GM23338 (cell line): ENCODE data around the gene TINCR. TPM values are rescaled to one million over a fixed set of nuclear protein-coding genes. Genes with fewer than 3 reads are reported as not detected.
"Not testable (repeated sequence)": the region's sequence is repeated elsewhere in the genome, so short reads cannot be mapped to it uniquely, and the experiment has no call there.

Source experiments
- ATAC-seq: fragments of 200-7000 bp; cut with Tn5 transposase; 3 replicates; pipeline ENCODE4 v1.9.1; 2020
- DNase-seq: peaks from one replicate; pipeline ENCODE4 v3.0.0-alpha.2; 2015; ENCODE audit warnings: low spot score
- H2AFZ ChIP-seq: fragments of 200-600 bp; sonication (generic); 2 replicates; pipeline ENCODE4 v1.8.0; 2016; ENCODE audit warnings: antibody characterized with exemption, mild to moderate bottlenecking, moderate library complexity
- H3F3A ChIP-seq: fragments of 200-600 bp; sonication (generic); replicated peaks from 2 replicates; pipeline ENCODE4 v1.8.0; 2017; ENCODE audit warnings: antibody characterized with exemption, mixed run types, low read depth
- H3K27ac ChIP-seq: fragments of 200-600 bp; sonication (generic); 2 replicates; pipeline ENCODE4 v1.6.1; 2016; ENCODE audit warnings: low read depth
- H3K27me3 ChIP-seq: fragments of 200-600 bp; sonication (generic); 2 replicates; pipeline ENCODE4 v1.8.0; 2016; ENCODE audit warnings: mild to moderate bottlenecking, mixed run types, moderate library complexity; ENCODE audit not compliant: insufficient read depth
- H3K36me3 ChIP-seq: fragments of 200-600 bp; sonication (generic); 2 replicates; pipeline ENCODE4 v1.8.0; 2016; ENCODE audit warnings: mild to moderate bottlenecking; ENCODE audit not compliant: insufficient read depth
- H3K4me1 ChIP-seq: fragments of 200-600 bp; sonication (generic); 2 replicates; pipeline ENCODE4 v1.8.0; 2016; ENCODE audit warnings: mild to moderate bottlenecking, moderate library complexity; ENCODE audit not compliant: insufficient read depth
- H3K4me2 ChIP-seq: fragments of 200-600 bp; sonication (generic); 2 replicates; pipeline ENCODE4 v1.7.1; 2017; ENCODE audit warnings: mixed run types
- H3K4me3 ChIP-seq: fragments of 200-600 bp; sonication (generic); 2 replicates; pipeline ENCODE4 v1.6.1; 2016; ENCODE audit warnings: mixed run types
- H3K79me2 ChIP-seq: fragments of 200-600 bp; sonication (generic); replicated peaks from 2 replicates; pipeline ENCODE4 v1.8.0; 2017; ENCODE audit warnings: mild to moderate bottlenecking; ENCODE audit not compliant: insufficient read depth
- H3K9me2 ChIP-seq: fragments of 200-600 bp; sonication (generic); 2 replicates; pipeline ENCODE4 v1.8.0; 2017; ENCODE audit not compliant: insufficient read depth
- H4K20me1 ChIP-seq: fragments of 200-600 bp; sonication (generic); replicated peaks from 2 replicates; pipeline ENCODE4 v1.8.0; 2017; ENCODE audit warnings: mild to moderate bottlenecking; ENCODE audit not compliant: insufficient read depth
- H3K27ac Mint-ChIP-seq: 2 replicates; pipeline ENCODE4 v1.8.0; 2020; ENCODE audit warnings: inconsistent platforms, mild to moderate bottlenecking, moderate library complexity, mixed read lengths
- H3K27me3 Mint-ChIP-seq: 3 replicates; pipeline ENCODE4 v1.8.0; 2022; ENCODE audit warnings: low read depth, mild to moderate bottlenecking, moderate library complexity, mixed read lengths, inconsistent platforms; ENCODE audit not compliant: insufficient read depth, poor library complexity
- H3K36me3 Mint-ChIP-seq: 3 replicates; pipeline ENCODE4 v1.8.0; 2021; ENCODE audit warnings: low read depth, mild to moderate bottlenecking, inconsistent platforms, moderate library complexity, mixed read lengths
- H3K4me1 Mint-ChIP-seq: 3 replicates; pipeline ENCODE4 v1.8.0; 2020; ENCODE audit warnings: mild to moderate bottlenecking, inconsistent platforms, mixed read lengths
- H3K4me3 Mint-ChIP-seq: 3 replicates; pipeline ENCODE4 v1.8.0; 2021; ENCODE audit warnings: moderate library complexity, mild to moderate bottlenecking, inconsistent platforms, mixed read lengths
- H3K9me3 Mint-ChIP-seq: 3 replicates; pipeline ENCODE4 v1.8.0; 2020; ENCODE audit warnings: moderate library complexity, mild to moderate bottlenecking, inconsistent platforms, mixed read lengths
- POLR2AphosphoS5 ChIP-seq: IDR thresholded peaks from 2 replicates; pipeline ENCODE4 v1.6.1; 2016; ENCODE audit warnings: antibody characterized with exemption, low read depth
- STAT1 ChIP-seq: IDR thresholded peaks from one replicate; pipeline ENCODE4 v1.6.1; 2016; ENCODE audit warnings: antibody characterized with exemption; ENCODE audit not compliant: unreplicated experiment
- ZNF331 ChIP-seq: fragments of 250-450 bp; sonication (Bioruptor Pico); IDR thresholded peaks from 2 replicates; pipeline ENCODE4 v1.5.0; 2020; ENCODE audit warnings: low read depth, mild to moderate bottlenecking, moderate library complexity
- ZNF462 ChIP-seq: fragments of 250-450 bp; sonication (Bioruptor Pico); IDR thresholded peaks from 2 replicates; pipeline ENCODE4 v1.5.0; 2020; ENCODE audit warnings: mild to moderate bottlenecking, moderate library complexity
- polyA plus RNA-seq: library from polyadenylated mRNA; unstranded; fragments of >200 nt; fragmentation: Nextera tagmentation; extraction: Ambion mirVana; gene quantifications from 2 replicates; pipeline ENCODE4 v1.2.1, GENCODE V29; 2016
- total RNA-seq: library from RNA; depleted of rRNA; stranded (reverse); fragments of >200 nt; shearing (Covaris generic); gene quantifications from 2 replicates; pipeline ENCODE4 v1.2.3, GENCODE V29; 2014

TINCR gene
- total and polyA plus RNA-seq, 2 experiments from 2014 or later = 0.42 to 0.97 TPM

- no peak for TF ChIP-seq POLR2AphosphoS5
- no peak for TF ChIP-seq ZNF331 (CRISPR knock-in tag)
- TF ChIP-seq STAT1 = no peak
- TF ChIP-seq ZNF462 (CRISPR knock-in tag) = no peak
Observed at GRCh38 chr19:5609881-5610448, 42.2 kb upstream of the TINCR start (continued).

- ATAC-seq, H3K27me3 ChIP-seq, H3K4me1 Mint-ChIP-seq, H2AFZ ChIP-seq, H3K27me3 Mint-ChIP-seq, H3F3A ChIP-seq, DNase-seq, H3K27ac Mint-ChIP-seq, H3K4me1 ChIP-seq, H3K4me3 Mint-ChIP-seq, H3K4me2 ChIP-seq, H3K9me2 ChIP-seq, H3K4me3 ChIP-seq, H3K27ac ChIP-seq, H3K9me3 Mint-ChIP-seq: not testable (repeated sequence)
- H3K36me3 ChIP-seq = peaks cover 65% of the 10 kb centered on the region
- peaks cover 92% of the 10 kb centered on the region for H3K36me3 Mint-ChIP-seq
- H3K79me2 ChIP-seq = peaks cover 44% of the 10 kb centered on the region
- peaks cover 28% of the 10 kb centered on the region for H4K20me1 ChIP-seq
Observed at GRCh38 chr19:5608766-5609165, 41.0 kb upstream of the TINCR start.

DNA sequence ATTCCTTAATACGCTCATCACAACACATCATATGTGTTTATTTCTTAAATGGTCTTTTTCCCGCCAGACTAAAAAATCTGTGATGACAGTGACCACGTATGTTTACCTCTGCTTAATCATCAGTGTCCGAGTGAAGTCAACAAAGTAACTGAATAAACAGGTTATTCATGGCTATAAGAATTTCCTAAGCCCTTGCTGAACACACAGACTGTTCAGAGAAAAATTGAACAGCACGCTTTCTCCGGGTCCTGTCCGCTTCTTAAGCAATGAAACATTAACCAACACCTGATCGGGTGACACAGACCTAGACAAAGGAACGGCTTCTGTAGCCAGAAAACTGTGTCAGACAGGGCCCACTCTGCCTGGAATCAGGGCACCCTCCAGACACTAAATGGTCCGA, 40.5 kb upstream of the TINCR start:
- DNase-seq = no peak
- H3K27ac Mint-ChIP-seq = no peak overlapping the region
- Histone ChIP-seq H3K27ac (no peak overlapping the region), H4K20me1 (peaks cover 30% of the 10 kb centered on the region), H3K36me3 (peaks cover 66% of the 10 kb centered on the region), H3K9me2 (no peaks in the 10 kb centered on the region), H3K79me2 (peaks cover 44% of the 10 kb centered on the region), H2AFZ (no peak overlapping the region), H3F3A (0 out of 2 replicates have a peak, but pooled peaks cover 4% of the 10 kb centered on the region), H3K4me1 (no peaks in the 10 kb centered on the region), H3K4me3 (no peak overlapping the region), H3K27me3 (no peaks in the 10 kb centered on the region), H3K4me2 (no peak overlapping the region)
- H3K4me1 Mint-ChIP-seq = no peaks in the 10 kb centered on the region
- no peak for ATAC-seq
- no peaks in the 10 kb centered on the region for H3K27me3 Mint-ChIP-seq
- peaks cover 92% of the 10 kb centered on the region for H3K36me3 Mint-ChIP-seq
- no peak overlapping the region for H3K4me3 Mint-ChIP-seq
- H3K9me3 Mint-ChIP-seq = no peaks in the 10 kb centered on the region
- TF ChIP-seq ZNF331 (CRISPR knock-in tag) (no peak), ZNF462 (CRISPR knock-in tag) (no peak)
